ENCODE data around the gene FAM13B. TPM values are rescaled to one million over a fixed set of nuclear protein-coding genes. Genes with fewer than 3 reads are reported as not detected.

The FAM13B gene
- total RNA-seq, 4 donors from 2014 or later: 25.2 to 49.1 (median 44.2) TPM

DNA sequence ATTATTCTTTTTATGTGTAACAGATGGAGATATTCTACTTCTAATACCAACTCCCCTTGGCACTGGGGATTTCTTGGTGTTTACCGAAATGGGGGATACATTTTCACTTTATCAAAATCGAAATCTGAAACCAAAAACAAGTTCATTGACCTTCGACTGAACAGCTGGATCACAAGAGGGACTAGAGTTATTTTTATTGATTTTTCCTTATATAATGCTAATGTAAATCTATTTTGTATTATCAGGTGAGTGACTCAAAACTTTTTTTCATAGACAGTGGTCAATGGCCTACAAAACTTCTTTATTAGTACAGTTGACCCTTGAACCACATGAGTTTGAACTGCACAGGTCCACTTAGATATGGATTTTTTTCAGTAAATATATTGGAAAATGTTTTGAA is 133.4 kb downstream of the FAM13B start:
- TF ChIP-seq, protein P1, sequence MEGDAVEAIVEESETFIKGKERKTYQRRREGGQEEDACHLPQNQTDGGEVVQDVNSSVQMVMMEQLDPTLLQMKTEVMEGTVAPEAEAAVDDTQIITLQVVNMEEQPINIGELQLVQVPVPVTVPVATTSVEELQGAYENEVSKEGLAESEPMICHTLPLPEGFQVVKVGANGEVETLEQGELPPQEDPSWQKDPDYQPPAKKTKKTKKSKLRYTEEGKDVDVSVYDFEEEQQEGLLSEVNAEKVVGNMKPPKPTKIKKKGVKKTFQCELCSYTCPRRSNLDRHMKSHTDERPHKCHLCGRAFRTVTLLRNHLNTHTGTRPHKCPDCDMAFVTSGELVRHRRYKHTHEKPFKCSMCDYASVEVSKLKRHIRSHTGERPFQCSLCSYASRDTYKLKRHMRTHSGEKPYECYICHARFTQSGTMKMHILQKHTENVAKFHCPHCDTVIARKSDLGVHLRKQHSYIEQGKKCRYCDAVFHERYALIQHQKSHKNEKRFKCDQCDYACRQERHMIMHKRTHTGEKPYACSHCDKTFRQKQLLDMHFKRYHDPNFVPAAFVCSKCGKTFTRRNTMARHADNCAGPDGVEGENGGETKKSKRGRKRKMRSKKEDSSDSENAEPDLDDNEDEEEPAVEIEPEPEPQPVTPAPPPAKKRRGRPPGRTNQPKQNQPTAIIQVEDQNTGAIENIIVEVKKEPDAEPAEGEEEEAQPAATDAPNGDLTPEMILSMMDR (IDR thresholded peaks at IDR 0.05; ENCODE audit: low read depth): no peak

DNA sequence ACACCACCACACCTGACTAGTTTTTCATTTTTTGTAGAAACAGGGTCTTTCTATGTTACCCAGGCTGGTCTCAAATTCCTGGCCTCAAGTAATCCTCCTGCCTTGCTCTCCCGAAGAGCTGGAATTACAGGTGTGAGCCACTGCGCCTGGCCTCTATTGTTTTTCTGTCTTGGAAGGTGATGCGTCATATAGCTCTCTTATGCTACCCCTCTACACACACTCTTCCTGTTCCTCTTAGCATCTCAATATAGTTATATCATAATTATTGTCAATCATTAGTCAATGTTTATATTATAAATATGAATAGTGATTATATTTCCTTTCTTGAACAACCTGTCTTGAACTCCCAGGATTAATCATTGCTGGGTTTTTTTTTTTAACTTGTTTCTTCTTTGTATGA is 136.3 kb downstream of the FAM13B start:
- TF ChIP-seq, protein P1 (IDR thresholded peaks at IDR 0.05; ENCODE audit: low read depth): no peak

- TF ChIP-seq, protein P1 (IDR thresholded peaks at IDR 0.05; ENCODE audit: low read depth): no peak
These were observed 138.3 kb downstream of the FAM13B start for GRCh38 chr5:137894586-137894985.

DNA sequence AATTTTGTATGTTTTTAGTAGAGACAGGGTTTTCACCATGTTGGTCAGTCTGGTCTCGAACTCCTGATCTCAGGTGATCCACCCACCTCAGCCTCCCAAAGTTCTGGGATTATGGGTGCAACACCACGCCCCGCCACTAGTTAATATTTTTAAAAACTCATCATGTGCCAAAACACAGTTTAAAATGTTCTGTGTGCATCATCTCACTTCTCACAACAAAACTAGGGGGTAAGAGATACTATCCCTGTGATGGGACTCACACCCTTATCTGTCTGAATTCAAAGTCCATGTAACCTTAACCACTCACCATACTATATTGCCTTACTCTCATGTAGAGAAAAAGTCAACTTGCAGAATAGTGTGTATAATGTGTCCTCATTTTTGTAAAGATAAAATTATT is 141.0 kb downstream of the FAM13B start:
- TF ChIP-seq, protein P1 (IDR thresholded peaks at IDR 0.05; ENCODE audit: low read depth): no peak

DNA sequence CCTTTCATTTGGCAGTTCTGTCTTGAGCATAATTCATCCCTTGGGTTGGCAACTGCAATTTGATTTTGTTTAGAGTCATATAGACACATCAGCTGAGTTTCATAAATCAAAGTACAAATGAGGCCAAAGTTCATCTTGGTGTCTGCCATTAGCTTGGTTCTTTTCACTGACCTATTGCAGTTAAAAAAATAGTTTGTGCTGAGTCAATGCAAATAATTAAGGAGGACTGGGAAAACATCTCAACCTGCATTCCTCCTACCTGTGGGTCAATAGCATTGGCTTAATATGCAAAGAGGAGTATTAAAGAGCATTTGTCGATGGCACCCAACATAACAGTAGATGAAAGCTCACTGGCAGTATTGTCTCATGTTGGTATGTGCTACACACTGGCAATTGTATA is 142.0 kb downstream of the FAM13B start:
- TF ChIP-seq, protein P1 (IDR thresholded peaks at IDR 0.05; ENCODE audit: low read depth): no peak

GRCh38 chr5:137888863-137889759 is 143.8 kb downstream of the FAM13B start, which contains the start of gene PKD2L2:
Gene PKD2L2 (plus strand): TSS chr5:137889457. CDS start chr5:137889492, 35 bp downstream.
- TF ChIP-seq, protein P1 (IDR thresholded peaks at IDR 0.05; ENCODE audit: low read depth): no peak

DNA sequence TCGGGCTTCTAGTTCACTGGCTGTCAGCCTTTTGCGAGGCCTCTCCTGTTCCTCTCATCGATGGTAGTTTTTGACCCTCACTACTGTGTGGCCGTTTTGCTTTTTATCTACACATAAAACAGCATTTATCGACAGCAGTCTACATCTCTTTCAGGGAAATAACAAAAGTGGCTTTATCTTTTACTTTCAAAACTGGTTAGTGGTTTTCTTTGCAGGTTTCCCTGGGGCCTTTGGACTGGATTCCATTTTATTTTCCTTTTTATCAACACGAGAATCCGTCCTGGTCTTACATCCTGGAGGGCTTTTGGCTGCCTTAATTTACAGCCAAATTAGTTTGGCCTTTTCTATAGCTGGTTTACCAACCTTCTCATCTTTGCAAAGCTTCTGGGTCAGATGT is 144.4 kb downstream of the FAM13B start:
- TF ChIP-seq, protein P1 (IDR thresholded peaks at IDR 0.05; ENCODE audit: low read depth): no peak

Small RNAs within 50 kb of the gene (small RNA-seq; reads per million reads assigned to genes)
- not detected for gene RNU6-1148P

Other genes starting within 250 kb of the FAM13B start
- 1 to 10 TPM in 3 of 4 donors, not detected in 1; 1.5 to 6.2 (median 2.4) TPM for gene MYOT, start 165.2 kb downstream of the FAM13B start, total RNA-seq
- not detected for gene PKD2L2, start 143.6 kb downstream of the FAM13B start, total RNA-seq
- gene WNT8A, start 51.0 kb upstream of the FAM13B start, total RNA-seq: not detected
- 1 to 10 TPM in 2 of 4 donors, under 1 TPM in 1, not detected in 1; 0.34 to 2.0 (median 2.0) TPM for gene NME5, start 106.3 kb upstream of the FAM13B start, total RNA-seq
- 10 to 100 TPM; 21.9 to 49.1 (median 37.4) TPM for gene BRD8, start 145.6 kb upstream of the FAM13B start, total RNA-seq
- gene KIF20A, start 146.0 kb upstream of the FAM13B start, total RNA-seq: 1 to 10 TPM in 2 of 4 donors, under 1 TPM in 1, not detected in 1; 0.33 to 5.3 (median 2.4) TPM
- gene CDC23, start 180.2 kb upstream of the FAM13B start, total RNA-seq: 10 to 100 TPM; 13.0 to 19.2 (median 17.3) TPM
- gene GFRA3, start 241.5 kb upstream of the FAM13B start, total RNA-seq: under 1 TPM in 1 of 4 donors, not detected in 3; 0.22 TPM

Measured in subcutaneous adipose tissue (tissue), 4 donors.